Loucy (cell line): Measurements from ENCODE around the gene TGFBI.

Experiments
- EZH2phosphoT487 ChIP-seq: fragments of 200-600 bp; IDR thresholded peaks from 2 replicates; pipeline ENCODE4 v1.6.1; 2018; ENCODE audit warnings: antibody characterized with exemption, mild to moderate bottlenecking, moderate library complexity, borderline replicate concordance
- TF ChIP-seq, protein P1 (sequence below): fragments of 200-600 bp; sonication (generic); conservative IDR thresholded peaks from 2 replicates; pipeline ENCODE4 v1.5.1; 2014; ENCODE audit warnings: mild to moderate bottlenecking, antibody characterized with exemption, low read length

DNA sequence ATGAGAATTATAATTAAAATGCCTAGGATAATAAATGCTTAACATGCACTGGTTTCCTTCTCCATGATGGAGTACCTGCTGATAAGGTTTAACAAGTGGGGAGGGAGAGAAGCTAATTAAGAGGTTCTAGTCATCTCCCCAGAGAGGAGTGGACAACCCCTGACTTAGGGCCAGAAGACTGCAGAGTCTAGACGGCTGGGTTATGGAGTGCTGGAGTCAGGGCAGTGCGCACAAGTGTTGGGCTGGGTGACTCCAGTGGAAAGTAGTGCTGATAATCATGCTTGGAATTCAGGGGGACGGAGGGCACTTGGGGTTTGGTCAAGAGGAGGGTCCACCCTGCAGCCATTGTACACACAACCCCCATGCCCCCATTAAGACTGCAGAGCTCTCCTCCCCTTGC, 32.8 kb upstream of the TGFBI start:
- TF ChIP-seq, protein P1, sequence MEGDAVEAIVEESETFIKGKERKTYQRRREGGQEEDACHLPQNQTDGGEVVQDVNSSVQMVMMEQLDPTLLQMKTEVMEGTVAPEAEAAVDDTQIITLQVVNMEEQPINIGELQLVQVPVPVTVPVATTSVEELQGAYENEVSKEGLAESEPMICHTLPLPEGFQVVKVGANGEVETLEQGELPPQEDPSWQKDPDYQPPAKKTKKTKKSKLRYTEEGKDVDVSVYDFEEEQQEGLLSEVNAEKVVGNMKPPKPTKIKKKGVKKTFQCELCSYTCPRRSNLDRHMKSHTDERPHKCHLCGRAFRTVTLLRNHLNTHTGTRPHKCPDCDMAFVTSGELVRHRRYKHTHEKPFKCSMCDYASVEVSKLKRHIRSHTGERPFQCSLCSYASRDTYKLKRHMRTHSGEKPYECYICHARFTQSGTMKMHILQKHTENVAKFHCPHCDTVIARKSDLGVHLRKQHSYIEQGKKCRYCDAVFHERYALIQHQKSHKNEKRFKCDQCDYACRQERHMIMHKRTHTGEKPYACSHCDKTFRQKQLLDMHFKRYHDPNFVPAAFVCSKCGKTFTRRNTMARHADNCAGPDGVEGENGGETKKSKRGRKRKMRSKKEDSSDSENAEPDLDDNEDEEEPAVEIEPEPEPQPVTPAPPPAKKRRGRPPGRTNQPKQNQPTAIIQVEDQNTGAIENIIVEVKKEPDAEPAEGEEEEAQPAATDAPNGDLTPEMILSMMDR, result no peak
- no peak for TF ChIP-seq EZH2phosphoT487
